Activated CD4-positive, alpha-beta T cell treated with anti-CD3 and anti-CD28 coated beads for 4 hours (primary cell): ENCODE data around the gene MALT1.

Experiments
- DNase-seq, 2 donors: peaks; one replicate each; pipeline ENCODE4 v3.0.0-alpha.2; 2020

Gene MALT1

GRCh38 chr18:58654896-58655614 is 16.2 kb upstream of the MALT1 start:
- DNase-seq, result no peak

- DNase-seq, result no peak
Observed at GRCh38 chr18:58657081-58657480, 14.2 kb upstream of the MALT1 start.

- DNase-seq, result no peak
Observed at GRCh38 chr18:58657494-58657893, 13.8 kb upstream of the MALT1 start.

GRCh38 chr18:58659691-58660090 is 11.6 kb upstream of the MALT1 start:
- DNase-seq, result no peak

GRCh38 chr18:58660915-58661314 is 10.3 kb upstream of the MALT1 start:
- no peak for DNase-seq

- DNase-seq, result no peak
Observed at GRCh38 chr18:58661423-58661822, 9.8 kb upstream of the MALT1 start.

- DNase-seq, result no peak
Observed at GRCh38 chr18:58662118-58662517, 9.1 kb upstream of the MALT1 start.

GRCh38 chr18:58666176-58666575 is 5.1 kb upstream of the MALT1 start:
- DNase-seq, result no peak

GRCh38 chr18:58668211-58668610 is 3.1 kb upstream of the MALT1 start:
- DNase-seq, result no peak

- DNase-seq, result no peak
Observed at GRCh38 chr18:58668897-58669296, 2.4 kb upstream of the MALT1 start.

- no peak for DNase-seq
Observed at GRCh38 chr18:58669731-58670378, 1.4 kb upstream of the MALT1 start.

- DNase-seq, result no peak
Observed at GRCh38 chr18:58670404-58671110, 708 bp upstream of the MALT1 start.

GRCh38 chr18:58671632-58672564 is 633 bp downstream of the MALT1 start:
- DNase-seq, result peak in 1 of 2 donors; percentile 37

- no peak for DNase-seq
Observed at GRCh38 chr18:58674159-58674558, 2.9 kb downstream of the MALT1 start.

GRCh38 chr18:58674863-58675472 is 3.7 kb downstream of the MALT1 start:
- DNase-seq, result no peak

GRCh38 chr18:58676270-58676669 is 5.0 kb downstream of the MALT1 start:
- no peak for DNase-seq

GRCh38 chr18:58682429-58683069 is 11.3 kb downstream of the MALT1 start:
- DNase-seq, result no peak

GRCh38 chr18:58687871-58688308 is 16.6 kb downstream of the MALT1 start:
- peak; percentile 62 to 71 for DNase-seq

GRCh38 chr18:58690259-58690658 is 19.0 kb downstream of the MALT1 start:
- no peak for DNase-seq

GRCh38 chr18:58691256-58691655 is 20.0 kb downstream of the MALT1 start:
- no peak for DNase-seq

- no peak for DNase-seq
Observed at GRCh38 chr18:58692422-58693185, 21.3 kb downstream of the MALT1 start.
